Measurements from ENCODE around the gene KRTAP6-1. TPM values are rescaled to one million over a fixed set of nuclear protein-coding genes. Genes with fewer than 3 reads are reported as not detected.

KRTAP6-1 gene
- total and polyA plus RNA-seq, 2 experiments from 2014 or later = not detected

DNA sequence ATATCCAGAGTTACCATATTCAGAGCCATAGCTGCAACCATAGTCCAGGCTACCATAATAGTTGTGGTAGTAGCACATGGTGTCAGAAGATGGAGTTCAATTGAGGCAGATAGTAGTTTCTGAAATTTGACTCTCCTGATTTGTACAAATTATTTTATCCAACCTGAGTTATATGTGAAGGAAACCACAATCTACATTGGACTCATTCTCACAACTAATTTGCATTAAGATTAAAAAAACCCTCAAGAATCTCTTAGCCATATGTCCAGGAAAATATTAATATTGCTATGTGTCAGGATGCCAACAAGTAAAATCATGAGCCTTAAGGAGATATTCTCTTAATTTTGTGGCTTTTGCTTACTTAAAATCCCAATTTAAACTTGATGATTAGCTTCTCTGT, 23.4 kb downstream of the KRTAP6-1 start, which contains the start of gene KRTAP22-2:
Gene KRTAP22-2, minus strand, starts transcription at position 101 of the 400 bp plus-strand sequence.
- Histone ChIP-seq H3K27ac (no peak within 1 kb of the TSS), H3K9me3 (ENCODE audit: low read depth) (no peaks in the 10 kb centered on the region), H2AFZ (no peak within 1 kb of the TSS), H3K27me3 (no peaks in the 10 kb centered on the region), H3K9me2 (replicated peaks; ENCODE audit: insufficient read depth) (no peaks in the 10 kb centered on the region), H3K4me2 (no peak within 1 kb of the TSS), H4K20me1 (ENCODE audit: insufficient read depth, poor library complexity, severe bottlenecking) (no peaks in the 10 kb centered on the region), H3K4me1 (ENCODE audit: insufficient read depth) (no peaks in the 10 kb centered on the region), H3K79me2 (no peaks in the 10 kb centered on the region), H3K4me3 (no peak within 1 kb of the TSS), H3K36me3 (replicated peaks; ENCODE audit: insufficient read depth, low read depth) (no peaks in the 10 kb centered on the region)
- DNase-seq (ENCODE audit: low spot score) = no peak
- TF ChIP-seq EZH2 (IDR thresholded peaks at IDR 0.05; ENCODE audit: borderline replicate concordance) = no peak
- TF ChIP-seq, protein P1, sequence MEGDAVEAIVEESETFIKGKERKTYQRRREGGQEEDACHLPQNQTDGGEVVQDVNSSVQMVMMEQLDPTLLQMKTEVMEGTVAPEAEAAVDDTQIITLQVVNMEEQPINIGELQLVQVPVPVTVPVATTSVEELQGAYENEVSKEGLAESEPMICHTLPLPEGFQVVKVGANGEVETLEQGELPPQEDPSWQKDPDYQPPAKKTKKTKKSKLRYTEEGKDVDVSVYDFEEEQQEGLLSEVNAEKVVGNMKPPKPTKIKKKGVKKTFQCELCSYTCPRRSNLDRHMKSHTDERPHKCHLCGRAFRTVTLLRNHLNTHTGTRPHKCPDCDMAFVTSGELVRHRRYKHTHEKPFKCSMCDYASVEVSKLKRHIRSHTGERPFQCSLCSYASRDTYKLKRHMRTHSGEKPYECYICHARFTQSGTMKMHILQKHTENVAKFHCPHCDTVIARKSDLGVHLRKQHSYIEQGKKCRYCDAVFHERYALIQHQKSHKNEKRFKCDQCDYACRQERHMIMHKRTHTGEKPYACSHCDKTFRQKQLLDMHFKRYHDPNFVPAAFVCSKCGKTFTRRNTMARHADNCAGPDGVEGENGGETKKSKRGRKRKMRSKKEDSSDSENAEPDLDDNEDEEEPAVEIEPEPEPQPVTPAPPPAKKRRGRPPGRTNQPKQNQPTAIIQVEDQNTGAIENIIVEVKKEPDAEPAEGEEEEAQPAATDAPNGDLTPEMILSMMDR (IDR thresholded peaks at IDR 0.05; ENCODE audit: poor library complexity) = no peak
- no peak for TF ChIP-seq EZH2phosphoT487 (IDR thresholded peaks at IDR 0.05; ENCODE audit: low read depth, severe bottlenecking, unreplicated experiment)

DNA sequence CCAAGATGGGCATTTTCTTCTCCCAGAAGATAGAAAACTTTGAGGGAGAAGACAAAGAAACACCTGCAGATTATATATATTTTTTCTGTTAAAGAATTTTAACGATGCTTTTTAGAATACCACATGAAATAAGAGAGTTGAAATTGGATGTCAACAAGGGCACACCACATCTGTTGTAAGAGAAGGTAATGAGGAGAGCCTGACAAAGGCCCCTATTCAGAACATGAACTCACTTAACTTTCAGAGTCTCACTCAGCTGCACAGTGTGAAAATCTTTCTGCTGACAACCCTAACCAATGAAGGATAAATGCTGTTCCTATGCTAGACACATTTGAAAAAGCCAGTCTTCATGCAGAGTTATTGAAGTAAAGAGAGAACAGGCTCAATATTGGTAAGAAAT, 30.9 kb downstream of the KRTAP6-1 start:
- no peaks in the 10 kb centered on the region for H3K9me3 ChIP-seq (ENCODE audit: low read depth)
- H3K27ac ChIP-seq = no peak overlapping the region
- DNase-seq (ENCODE audit: low spot score) = no peak
- no peaks in the 10 kb centered on the region for H3K9me2 ChIP-seq (replicated peaks; ENCODE audit: insufficient read depth)
- no peaks in the 10 kb centered on the region for H3K79me2 ChIP-seq
- H2AFZ ChIP-seq = no peak overlapping the region
- no peaks in the 10 kb centered on the region for H3K4me1 ChIP-seq (ENCODE audit: insufficient read depth)
- H3K4me3 ChIP-seq = no peak overlapping the region
- WGBS (ENCODE audit: low lambda C conversion rate, missing lambda C conversion rate) = 74% methylated on average over 1 of the region's 1 CpG
- no peaks in the 10 kb centered on the region for H3K27me3 ChIP-seq
- no peaks in the 10 kb centered on the region for H3K36me3 ChIP-seq (replicated peaks; ENCODE audit: insufficient read depth, low read depth)
- no peak overlapping the region for H3K4me2 ChIP-seq
- H4K20me1 ChIP-seq (ENCODE audit: insufficient read depth, poor library complexity, severe bottlenecking) = no peaks in the 10 kb centered on the region
- no peak for TF ChIP-seq EZH2 (IDR thresholded peaks at IDR 0.05; ENCODE audit: borderline replicate concordance)
- TF ChIP-seq, protein P1 (IDR thresholded peaks at IDR 0.05; ENCODE audit: poor library complexity) = no peak
- no peak for TF ChIP-seq EZH2phosphoT487 (IDR thresholded peaks at IDR 0.05; ENCODE audit: low read depth, severe bottlenecking, unreplicated experiment)

DNA sequence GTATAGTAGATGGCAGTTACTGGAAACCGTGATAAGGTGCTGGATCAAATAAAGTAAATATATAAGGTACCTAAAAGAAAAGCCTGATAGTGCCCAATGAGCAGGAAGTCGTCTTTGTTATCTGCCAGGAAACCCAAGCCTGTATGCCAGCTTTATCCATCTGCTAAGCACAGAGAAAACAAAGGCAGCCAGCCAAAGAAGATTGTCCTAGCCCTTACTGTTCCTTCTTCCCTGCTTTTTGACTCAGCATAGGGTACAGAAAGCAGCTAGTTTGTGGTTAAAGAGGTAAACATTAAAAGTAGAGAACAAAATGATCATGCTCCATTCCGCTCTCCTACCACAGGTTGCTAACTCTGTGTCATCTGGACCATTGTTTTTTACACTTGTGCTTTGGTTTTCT, 33.6 kb downstream of the KRTAP6-1 start:
- H2AFZ ChIP-seq = no peak overlapping the region
- H3K27ac ChIP-seq = no peak overlapping the region
- no peak for DNase-seq (ENCODE audit: low spot score)
- 67% methylated on average over 3 of the region's 3 CpGs for WGBS (ENCODE audit: low lambda C conversion rate, missing lambda C conversion rate)
- no peak overlapping the region for H3K4me2 ChIP-seq
- no peaks in the 10 kb centered on the region for H4K20me1 ChIP-seq (ENCODE audit: insufficient read depth, poor library complexity, severe bottlenecking)
- H3K79me2 ChIP-seq = no peaks in the 10 kb centered on the region
- no peaks in the 10 kb centered on the region for H3K27me3 ChIP-seq
- H3K4me3 ChIP-seq = no peak overlapping the region
- H3K9me3 ChIP-seq (ENCODE audit: low read depth) = no peaks in the 10 kb centered on the region
- H3K36me3 ChIP-seq (replicated peaks; ENCODE audit: insufficient read depth, low read depth) = no peaks in the 10 kb centered on the region
- TF ChIP-seq, protein P1 (IDR thresholded peaks at IDR 0.05; ENCODE audit: poor library complexity) = no peak
- no peak for TF ChIP-seq EZH2 (IDR thresholded peaks at IDR 0.05; ENCODE audit: borderline replicate concordance)
- H3K9me2 ChIP-seq (replicated peaks; ENCODE audit: insufficient read depth) = no peaks in the 10 kb centered on the region
- H3K4me1 ChIP-seq (ENCODE audit: insufficient read depth) = no peaks in the 10 kb centered on the region

DNA sequence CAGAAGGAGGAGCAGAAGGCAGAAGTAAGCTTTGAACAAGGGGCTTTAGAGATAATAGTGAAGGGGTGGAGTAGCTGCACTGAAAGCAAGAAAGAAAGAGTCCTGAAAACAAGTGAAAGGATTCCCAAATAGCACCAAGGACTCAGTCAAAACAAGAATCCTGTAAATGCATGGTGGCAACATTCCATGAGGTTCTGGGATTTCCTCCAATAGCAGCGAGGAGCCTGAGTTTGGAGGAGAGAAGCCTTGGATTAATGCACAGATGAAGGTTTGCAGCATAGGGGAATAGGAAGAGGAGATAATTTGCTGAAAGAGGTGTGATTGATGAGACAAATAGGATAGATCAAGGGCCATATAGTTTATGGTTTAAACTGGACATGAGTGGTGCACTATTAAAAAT, 34.4 kb downstream of the KRTAP6-1 start:
- Histone ChIP-seq H3K4me1 (ENCODE audit: insufficient read depth) (no peaks in the 10 kb centered on the region), H3K4me3 (no peak overlapping the region), H4K20me1 (ENCODE audit: insufficient read depth, poor library complexity, severe bottlenecking) (no peaks in the 10 kb centered on the region), H3K79me2 (no peaks in the 10 kb centered on the region), H2AFZ (no peak overlapping the region), H3K36me3 (replicated peaks; ENCODE audit: insufficient read depth, low read depth) (no peaks in the 10 kb centered on the region), H3K27me3 (no peaks in the 10 kb centered on the region), H3K27ac (no peak overlapping the region), H3K9me2 (replicated peaks; ENCODE audit: insufficient read depth) (no peaks in the 10 kb centered on the region), H3K4me2 (no peak overlapping the region), H3K9me3 (ENCODE audit: low read depth) (no peaks in the 10 kb centered on the region)
- TF ChIP-seq, protein P1 (IDR thresholded peaks at IDR 0.05; ENCODE audit: poor library complexity) = no peak
- TF ChIP-seq EZH2 (IDR thresholded peaks at IDR 0.05; ENCODE audit: borderline replicate concordance) (no peak), EZH2phosphoT487 (IDR thresholded peaks at IDR 0.05; ENCODE audit: low read depth, severe bottlenecking, unreplicated experiment) (no peak)
- DNase-seq (ENCODE audit: low spot score) = no peak
- WGBS (ENCODE audit: low lambda C conversion rate, missing lambda C conversion rate) = 80% methylated on average over 1 of the region's 1 CpG

Measured in hepatocyte (in vitro differentiated cells).